ENCODE results near the gene MEIKIN.
"Not testable (repeated sequence)": the region's sequence is repeated elsewhere in the genome, so short reads cannot be mapped to it uniquely, and the experiment has no call there.

MEIKIN gene

DNA sequence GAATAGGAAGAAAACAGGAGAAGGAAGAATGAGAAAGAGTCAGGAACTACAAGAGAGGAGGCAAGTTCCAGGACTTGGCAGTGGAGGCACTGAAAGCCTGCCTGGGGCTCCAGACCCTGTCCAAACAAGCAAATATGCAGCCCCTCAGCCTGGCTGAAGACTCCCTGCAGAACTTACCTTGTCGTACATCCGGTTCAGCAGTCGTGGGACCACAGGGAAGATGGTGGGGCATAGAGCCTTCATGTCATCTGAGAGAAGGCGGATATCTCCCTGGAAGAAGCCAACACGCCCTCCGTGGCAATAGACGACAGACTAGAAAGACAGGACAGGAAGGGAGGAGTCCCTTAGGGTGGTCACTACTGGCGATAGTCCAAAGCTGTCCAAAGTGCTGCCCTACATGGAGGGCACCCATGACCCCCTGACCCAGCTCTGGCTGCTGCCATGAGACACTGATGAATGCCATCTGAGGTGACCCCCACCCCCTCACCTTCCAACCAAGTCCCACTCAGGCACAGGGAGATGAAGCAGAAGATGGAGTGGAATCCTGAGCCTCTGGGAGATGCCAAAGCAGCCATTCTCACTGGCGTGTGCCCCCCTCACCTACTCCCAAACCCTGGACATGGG is 27.7 kb upstream of the MEIKIN start:
- DNase-seq, result no peak

DNA sequence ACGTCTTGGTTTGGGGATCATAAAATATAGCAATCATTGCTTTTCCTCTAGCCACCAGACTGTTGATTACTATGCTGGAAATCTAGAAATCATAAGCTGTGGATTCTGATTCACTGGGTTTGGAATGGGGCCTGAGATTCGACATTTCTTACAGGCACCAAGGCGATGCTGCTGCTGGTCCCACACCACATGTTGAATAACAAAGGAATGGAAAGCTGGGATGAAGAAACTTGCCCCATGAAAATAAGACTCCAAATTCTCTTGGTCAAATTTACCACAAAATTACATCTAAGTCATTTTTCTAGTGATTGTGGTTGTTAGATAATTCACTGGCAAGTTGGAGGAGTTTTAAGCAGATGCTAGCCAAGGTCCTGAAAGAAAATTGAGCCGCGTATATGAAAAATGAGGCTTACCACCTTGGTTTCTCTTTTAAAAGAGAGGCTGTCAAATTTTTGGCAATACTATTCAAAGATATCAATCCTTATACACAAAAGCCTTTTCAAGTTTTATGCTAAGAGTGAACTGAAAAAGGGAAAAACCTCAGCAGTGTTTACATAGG is 23.0 kb upstream of the MEIKIN start:
- no peak for DNase-seq

DNA sequence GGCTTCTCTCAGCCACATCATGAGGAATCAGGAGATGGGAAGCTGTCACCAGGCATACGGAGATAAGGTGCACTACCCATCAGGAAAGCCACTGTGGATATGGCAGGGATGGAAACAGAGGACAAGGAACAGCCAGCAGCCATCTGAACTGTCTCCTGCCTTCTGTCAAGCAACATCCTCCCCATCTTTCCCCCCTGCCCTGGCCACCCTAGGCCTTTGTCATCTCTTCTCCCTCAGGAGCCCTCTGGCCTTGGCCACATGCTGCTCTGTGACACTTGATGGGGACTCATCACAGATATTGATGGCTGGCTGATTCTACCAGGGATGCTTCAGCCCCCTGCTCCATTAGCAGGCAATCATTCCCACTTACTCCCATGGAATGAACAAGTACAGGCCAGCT is 21.1 kb upstream of the MEIKIN start:
- DNase-seq, result no peak

DNA sequence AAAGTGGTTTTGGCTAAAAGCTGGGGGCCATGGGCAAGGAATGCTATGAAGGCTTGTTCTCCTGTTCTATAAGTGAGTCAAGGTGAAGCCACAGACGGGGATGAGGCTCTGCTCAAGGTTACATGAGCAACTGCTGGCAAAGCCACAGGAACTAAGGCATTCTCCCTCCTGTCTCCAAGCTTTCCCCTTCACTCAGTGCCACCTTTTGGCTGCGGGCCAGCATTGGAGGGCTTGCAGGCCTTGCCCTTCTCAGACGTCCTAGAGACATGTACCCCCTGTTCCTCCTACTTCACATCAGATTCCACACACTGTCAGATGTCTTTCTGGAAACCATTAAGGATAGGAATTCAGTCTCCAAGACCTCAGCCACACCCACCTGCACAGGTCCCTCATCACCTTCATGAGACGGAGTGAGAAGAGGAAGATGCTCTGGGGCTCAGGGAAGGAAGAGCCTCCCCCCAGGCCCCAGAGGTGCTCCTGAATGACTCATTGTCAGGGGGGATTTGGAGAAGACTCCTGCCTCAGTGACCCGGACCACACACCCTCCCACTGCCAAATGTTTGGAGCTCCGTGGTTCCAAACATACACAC is 20.5 kb upstream of the MEIKIN start:
- DNase-seq, result no peak

DNA sequence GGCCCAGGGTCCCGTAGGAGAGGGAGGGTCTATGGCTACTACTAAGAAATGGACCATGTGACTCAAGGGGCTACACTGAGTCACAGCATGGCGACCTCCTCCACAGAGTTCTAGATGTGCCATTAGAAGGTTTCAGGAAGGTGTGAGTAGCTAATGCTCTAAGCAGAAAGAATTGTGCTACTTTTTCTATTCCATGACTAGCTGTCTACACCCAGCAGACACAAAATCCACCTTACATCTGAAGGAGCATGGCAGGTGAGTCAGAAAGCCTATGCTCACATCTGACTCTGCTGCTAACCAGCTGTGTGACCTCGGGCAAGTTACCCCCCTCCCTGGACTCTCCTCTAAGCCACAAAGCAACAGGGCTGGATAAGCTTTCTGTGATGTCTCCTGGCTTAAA is 14.4 kb upstream of the MEIKIN start:
- no peak for DNase-seq

DNA sequence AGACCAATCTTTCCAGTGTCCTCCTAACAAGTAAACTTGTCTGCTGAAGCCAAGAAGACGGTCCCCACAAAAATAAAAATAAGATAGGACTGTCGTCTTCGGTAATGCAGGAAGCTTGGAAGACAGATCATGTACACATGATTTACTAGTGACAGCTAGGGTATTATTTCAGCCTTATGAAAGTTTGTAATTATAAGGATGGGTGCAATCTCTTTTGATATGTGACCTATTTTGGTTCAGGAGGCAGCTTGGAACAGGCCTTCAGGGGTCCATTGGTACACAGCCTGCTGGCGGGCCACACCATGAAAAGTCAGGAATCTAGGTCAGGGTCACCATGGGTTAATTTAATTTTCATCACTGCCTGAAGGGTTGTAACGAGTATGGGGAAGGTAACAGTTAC is 13.7 kb upstream of the MEIKIN start:
- DNase-seq, result no peak

DNA sequence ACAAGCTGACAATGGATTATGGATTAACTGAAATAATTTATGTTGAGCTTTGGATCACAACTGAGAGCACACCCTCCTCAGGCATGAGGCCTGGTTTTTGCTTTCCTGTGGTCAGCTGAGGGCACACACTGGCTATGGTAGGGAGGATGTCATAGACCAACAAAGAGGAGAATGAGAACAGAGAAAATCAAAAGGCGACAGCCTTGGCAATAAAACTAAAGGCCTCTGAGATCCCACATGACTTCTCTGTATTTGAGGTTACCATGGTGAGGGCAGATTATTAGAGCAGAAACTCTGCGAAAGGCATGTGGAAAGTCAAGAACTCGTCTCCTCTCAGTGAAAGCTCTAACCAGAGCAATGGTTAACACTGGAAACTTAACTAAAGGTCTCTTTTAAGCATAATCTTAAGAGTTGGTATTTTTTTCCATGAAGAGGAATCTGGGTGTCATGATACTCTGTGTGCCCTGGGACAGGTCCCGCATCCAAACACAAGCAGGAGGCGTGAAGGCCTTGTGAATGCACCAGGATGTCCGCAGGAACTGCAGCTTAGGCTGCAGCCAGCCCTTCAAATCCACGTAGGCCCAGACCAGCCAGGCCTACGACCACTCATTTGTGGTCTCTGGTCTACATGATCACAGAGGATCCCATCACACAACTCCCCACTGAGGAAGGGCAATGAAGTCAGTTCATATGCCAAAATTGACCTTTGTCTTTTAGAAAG is 12.4 kb upstream of the MEIKIN start:
- no peak for DNase-seq

DNA sequence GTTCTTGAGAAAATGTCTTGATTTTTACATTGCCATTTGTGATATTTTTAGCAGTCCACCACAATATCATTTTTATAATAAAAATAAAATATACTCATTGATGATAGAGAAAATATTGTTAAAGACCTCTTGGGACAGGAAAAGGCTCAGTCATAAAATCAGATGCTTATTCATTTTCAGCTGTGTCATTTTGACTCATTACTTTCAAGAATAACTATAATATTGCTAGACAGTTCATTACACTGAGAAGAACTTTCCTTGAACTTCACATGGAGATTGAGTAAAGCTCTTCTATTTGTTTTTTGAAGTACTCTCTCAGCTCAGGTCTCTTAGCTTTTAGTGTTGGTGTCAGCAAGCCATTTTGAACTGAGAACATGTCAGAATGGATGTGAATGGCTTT is 8.5 kb upstream of the MEIKIN start:
- no peak for DNase-seq

DNA sequence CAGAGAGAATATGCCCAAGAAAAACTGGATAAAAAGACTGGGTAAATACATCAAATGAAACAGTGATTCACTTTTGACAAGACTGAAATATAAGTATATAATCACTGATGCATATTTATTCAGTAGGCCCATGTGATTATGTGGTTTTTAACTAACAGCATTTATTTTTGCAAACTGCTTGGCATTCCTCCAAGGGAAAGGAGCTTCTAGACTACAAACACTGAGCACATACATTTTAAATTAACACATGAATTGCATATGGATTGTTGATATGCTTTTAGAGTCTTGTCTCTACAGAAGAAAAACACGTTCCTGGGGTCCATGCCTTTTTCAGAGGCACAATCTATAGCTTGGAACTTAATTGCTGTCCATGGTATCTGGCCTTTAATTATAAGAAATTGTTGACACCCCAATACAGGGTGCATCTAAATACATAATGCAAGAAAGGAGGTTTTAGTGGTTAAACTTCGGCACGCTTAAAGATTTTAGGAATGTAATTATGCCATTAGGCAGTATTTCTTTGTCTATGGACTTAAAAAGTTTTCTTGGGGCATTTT is 6.9 kb upstream of the MEIKIN start:
- DNase-seq, result no peak

DNA sequence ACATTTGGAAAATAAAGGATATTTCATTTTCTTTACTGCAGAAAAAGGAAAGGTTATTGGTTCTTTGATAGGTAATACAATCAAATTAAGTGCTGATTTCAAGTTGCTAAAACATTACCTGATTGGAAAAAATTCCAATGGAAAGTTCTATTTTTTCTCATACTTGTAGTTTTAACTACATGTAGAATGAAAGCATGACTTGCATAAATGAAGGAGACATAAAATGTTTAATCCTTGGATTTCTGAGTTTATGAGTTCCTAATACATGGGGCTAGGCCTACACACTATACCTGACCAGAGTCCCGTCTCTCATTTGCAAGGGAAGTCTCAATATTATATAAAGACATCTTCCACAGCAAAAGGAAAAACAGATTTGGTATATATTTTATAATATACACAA is 5.2 kb upstream of the MEIKIN start:
- DNase-seq, result no peak

DNA sequence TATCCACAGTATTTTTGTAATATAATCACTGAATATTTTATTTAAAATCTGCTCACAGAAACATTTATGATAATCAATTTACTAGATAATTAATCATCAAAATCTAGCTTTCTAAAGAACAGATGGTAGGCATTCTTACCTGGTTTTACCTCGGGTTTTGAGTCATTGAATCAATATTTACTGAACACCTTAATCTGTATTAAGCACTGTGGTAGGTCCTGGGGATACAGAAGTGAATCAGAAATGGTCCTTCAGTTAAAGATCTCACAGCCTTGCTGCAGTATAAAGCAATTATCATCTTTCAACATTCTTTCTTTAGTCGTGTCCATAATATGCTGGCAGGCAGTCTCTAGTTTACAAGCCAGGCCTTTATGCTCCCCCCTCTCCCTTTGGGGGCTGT is 2.0 kb upstream of the MEIKIN start:
- DNase-seq, result no peak

DNA sequence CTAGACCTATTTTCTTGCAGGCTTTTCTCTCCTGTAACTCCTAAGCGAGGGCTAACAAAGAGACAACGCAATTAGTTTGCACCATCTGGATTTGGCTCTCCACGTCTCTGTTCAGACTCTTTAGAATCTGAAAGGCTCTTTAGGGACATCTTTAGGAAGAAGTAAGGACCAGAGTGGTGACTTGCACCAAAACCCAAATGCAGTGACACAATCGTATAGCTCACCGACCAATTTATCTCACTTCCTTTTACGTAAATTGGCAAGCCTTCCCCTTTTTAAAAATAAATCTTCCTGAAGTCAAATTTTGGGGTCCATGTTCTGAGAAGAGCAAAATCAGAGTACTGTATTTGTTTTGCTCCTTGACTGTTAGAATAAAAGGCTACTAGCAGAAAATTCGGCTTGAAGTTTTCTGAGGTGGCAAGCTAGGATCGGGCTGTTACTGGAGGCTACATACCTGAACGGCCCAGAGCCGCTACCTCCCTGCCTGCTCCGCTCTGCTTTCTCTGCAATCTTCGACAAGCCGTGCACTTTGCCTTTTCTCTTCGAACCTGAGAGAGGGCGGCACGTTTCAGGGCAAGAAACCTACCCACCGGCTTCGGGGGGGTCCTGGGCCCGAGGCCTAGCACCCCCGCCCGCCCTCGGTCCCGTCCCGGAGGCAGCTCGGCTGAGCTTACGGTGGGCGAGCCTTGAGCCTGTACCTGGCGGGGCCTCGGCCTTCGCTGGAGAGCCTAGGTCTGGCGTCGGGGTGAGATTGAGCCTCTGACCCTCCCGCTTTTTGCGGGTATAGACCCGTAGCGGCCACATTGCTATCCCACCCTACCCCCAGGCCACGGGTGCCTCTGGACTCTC is 537 bp downstream of the MEIKIN start:
- no peak for DNase-seq

DNA sequence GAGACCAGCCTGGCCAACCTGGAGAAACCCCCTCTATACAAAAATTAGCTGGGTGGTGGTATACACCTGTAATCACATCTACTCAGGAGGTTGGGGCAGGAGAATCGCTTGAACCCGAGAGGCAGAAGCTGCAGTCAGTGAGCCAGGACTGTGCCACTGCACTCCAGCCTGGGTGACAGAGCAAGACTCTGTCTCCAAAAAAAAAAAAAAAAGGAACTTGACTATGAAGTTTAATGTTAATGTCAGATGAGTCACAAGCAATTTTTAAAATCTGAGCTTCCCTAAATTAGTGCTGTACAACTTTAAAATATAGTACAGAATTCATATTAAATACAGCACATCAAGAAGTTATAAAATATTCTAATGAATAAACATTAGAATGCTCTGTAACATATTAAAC is 1.5 kb downstream of the MEIKIN start:
- DNase-seq, result no peak

DNA sequence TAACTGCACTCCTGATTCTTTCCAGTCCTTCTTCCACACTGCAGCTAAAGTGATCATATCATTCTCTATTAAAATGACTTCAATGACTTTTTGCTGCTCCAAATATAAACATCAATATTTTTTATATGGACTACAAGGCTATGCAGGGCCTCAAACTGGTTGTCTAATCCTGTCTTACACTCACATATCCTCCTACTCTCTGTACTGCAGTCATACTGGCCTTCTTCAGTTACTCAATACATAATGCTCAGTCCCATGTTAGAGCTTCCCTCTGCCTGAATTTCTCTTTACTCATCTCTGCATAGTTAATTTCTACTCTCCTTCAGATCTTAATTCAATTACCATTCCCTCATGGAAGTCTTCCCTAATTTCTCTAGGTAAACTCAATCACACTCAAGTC is 3.4 kb downstream of the MEIKIN start:
- DNase-seq, result no peak

DNA sequence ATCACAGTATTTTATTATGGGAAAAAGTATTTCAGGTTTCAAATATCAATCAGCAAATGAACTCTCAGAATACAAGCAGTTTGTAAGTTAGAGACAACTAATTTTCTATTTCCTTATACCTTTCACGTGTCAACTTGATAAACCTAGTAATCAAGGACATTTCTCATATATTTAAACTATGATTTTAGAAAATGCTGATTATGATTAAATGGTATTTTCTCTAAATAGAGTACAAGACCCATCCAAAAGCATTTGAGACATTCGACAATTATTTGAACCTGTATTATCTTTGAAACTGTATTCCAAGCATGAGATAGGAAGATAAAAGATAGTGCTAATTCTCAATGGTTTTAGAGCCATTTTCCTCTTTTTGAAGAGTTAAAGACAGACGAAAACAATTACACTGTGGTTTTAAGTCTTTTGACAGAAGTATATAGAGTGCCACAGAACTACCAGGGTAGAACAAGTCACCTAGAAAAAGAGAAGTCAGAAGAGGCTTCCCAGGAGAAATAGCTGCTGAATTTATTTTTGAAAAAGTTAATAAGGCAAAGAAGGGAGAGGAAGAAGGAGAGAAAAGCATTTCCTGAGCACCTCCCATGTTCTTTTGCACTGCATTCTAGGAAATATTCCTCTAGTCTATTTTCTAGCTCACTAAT is 5.6 kb downstream of the MEIKIN start:
- DNase-seq, result no peak

DNA sequence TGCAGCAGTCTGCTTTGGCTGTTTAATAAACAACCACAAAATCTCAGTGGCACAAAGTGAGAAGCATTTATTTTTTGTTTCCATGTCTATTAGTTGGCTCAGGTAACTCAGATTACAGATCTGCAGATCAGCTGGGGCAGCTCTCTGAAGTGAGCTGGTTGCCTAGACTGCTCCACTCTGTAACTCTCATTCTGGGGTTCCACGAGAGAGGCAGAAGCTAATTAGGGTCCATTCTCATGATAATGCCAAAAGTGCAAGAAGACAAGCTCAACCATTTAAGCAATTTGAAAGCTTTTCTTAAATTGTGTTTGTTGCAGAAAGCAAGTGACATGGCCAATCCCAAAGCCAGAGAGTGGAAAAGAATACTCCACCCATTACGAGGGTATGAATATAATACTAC is 13.2 kb downstream of the MEIKIN start:
- DNase-seq, result no peak

DNA sequence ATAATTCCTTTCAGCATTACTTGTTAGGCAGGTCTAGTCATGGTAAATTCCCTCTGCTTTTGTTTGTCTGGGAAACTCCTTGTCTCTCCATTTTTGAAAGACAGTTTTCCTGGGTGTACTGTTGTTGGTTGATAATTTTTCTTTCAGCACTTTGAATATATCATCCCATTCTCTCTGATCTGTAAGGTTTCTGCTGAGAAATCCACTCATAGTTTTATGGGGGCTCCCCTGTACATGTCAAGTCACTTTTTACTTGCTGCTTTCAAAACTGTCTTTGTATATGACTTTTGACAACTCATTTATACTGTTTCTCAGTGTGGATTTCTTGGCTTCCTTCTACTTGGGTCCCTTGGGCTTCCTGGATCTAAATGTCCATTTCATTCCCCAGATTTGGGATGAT is 16.5 kb downstream of the MEIKIN start:
- no peak for DNase-seq

DNA sequence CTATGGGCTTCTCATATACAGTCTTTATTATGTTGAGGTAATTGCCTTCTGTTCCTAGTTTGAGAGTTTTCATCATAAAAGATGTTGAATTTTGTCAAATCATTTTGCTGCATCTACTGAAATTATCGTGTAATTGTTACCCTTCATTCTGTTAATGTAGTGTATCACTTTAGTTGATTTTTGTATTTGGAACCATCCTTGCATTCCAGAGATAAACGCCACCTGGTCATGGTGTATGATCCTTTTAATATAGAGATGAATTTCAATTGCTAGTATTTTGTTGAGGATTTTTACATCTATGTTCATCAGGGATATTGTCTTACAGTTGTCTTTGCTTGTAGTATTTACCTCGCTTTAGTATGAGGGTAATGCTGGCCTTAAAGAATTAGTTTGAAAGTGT is 19.3 kb downstream of the MEIKIN start:
- no peak for DNase-seq

DNA sequence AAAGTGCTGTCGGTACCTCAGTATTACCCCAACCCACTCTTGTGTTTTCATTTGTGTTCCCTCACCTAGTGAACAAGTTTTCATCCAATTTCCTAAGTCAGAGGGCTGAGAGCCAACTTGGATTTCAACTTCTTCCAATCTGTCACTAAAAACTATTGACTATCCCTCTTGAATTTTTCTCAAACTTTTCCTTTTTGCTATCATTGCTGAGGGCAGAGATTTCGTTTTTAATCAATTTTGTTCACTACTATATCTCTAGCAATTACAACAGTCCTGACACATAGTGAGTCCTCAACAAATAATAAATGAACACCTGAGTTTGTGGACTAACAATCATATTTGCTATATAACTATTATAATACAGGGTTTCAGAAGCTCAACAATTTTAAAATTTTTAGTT is 29.0 kb downstream of the MEIKIN start:
- no peak for DNase-seq

DNA sequence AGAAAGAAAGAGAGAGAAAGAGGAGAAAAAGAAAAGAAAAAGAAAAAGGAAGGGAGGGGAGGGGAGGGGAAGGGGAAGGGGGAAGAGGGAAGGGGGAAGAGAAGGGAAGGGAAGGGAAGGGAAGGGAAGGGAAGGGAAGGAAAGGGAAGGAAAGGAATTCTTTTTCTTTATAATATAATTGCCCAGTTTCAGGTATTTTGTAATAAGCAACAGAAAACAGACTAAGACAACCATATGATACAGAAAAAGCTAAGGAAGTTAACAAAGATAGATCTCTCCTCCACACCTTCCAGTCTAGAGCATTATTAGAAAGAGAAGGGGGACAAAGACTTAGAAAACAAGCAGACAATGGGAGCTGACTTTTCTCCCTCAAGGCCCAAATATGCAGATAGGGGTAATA is 31.0 kb downstream of the MEIKIN start:
- DNase-seq, result no peak

DNA sequence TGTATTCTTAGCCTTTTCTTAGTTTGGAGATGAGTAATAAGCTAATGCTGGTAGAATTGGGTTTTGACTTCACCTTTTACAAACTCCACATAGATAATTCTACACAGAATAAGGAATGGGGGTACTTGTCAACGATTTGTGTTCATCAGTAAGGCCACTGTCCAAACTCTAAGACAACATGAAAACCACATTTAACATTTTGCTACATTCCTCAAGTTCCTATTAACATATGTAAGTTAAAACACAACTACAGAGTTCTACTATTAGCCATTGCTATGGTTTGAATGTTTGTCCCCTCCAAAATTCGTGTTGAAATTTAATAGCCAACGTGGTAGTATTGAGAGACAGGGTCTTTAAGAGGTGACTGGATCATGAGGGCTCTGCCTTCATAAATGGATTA is 31.9 kb downstream of the MEIKIN start:
- no peak for DNase-seq

DNA sequence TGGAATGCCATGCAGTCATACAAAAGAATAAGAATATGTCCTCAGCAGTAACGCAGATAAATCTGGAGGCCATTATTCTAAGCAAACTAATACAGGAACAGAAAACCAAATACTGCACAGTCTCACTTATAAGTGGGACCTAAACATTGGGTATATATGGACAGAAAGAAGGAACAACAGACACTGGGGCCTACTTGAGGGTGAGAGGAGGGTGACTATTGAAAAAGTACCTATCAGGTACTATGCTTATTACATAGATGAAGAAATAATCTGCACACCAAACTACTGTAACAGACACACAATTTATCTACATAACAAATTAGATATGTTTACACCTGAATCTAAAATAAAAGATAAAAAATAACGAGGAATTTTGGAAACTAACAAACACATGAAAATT is 38.8 kb downstream of the MEIKIN start:
- no peak for DNase-seq

DNA sequence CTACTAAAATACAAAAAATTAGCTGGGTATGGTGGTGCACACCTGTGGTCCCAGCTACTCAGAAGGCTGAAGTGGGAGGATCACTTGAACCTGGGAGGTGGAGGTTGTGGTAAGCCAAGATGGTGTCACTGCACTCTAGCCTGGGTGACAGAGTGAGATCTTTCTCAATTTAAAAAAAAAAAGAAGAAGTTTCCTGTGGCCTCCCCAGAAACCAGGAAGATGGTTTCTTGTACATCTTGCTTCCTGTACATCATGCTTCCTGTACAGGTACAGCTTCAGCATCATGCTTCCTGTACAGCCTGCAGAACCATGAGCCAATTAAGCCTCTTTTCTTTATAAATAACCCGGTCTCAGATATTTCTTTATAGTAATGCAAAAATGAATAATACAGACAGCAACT is 43.2 kb downstream of the MEIKIN start:
- not testable (repeated sequence) for DNase-seq
